H1 (cell line): ENCODE measurements around the gene PSMC3. TPM values are rescaled to one million over a fixed set of nuclear protein-coding genes. Genes with fewer than 3 reads are reported as not detected.

Source experiments
- HDAC6 ChIP-seq: IDR thresholded peaks from one replicate; pipeline ENCODE4 v1.7.1; 2012; ENCODE audit warnings: low read depth, mild to moderate bottlenecking, inconsistent platforms, low read length, moderate library complexity
- JUN ChIP-seq: IDR thresholded peaks from 2 replicates; pipeline ENCODE4 v1.6.1; 2011; ENCODE audit warnings: low read depth, mild to moderate bottlenecking, improper control_type of control experiment, low read length
- MAFK ChIP-seq: IDR thresholded peaks from 2 replicates; pipeline ENCODE4 v1.6.1; 2012; ENCODE audit warnings: low read depth, mild to moderate bottlenecking, improper control_type of control experiment, low read length
- RBBP5 ChIP-seq: IDR thresholded peaks from 2 replicates; pipeline ENCODE4 v1.7.1; 2012; ENCODE audit warnings: low read depth, mild to moderate bottlenecking, inconsistent platforms, low read length, moderate library complexity, borderline replicate concordance
- RXRA ChIP-seq: IDR thresholded peaks from 2 replicates; pipeline ENCODE4 v1.6.1; 2011; ENCODE audit warnings: low read depth, mild to moderate bottlenecking, low read length, moderate library complexity; ENCODE audit not compliant: insufficient read depth
- SAP30 ChIP-seq: fragments of 300-600 bp; sonication (generic); IDR thresholded peaks from 2 replicates; pipeline ENCODE4 v1.7.1; 2012; ENCODE audit warnings: low read length, moderate library complexity, mild to moderate bottlenecking, inconsistent platforms; ENCODE audit not compliant: insufficient read depth, insufficient replicate concordance
- SIRT6 ChIP-seq: IDR thresholded peaks from one replicate; pipeline ENCODE4 v1.7.1; 2012; ENCODE audit warnings: low read length, inconsistent platforms
- TBP ChIP-seq: IDR thresholded peaks from 2 replicates; pipeline ENCODE4 v1.6.1; 2011; ENCODE audit warnings: low read depth, low read length, improper control_type of control experiment
- TEAD4 ChIP-seq: IDR thresholded peaks from 2 replicates; pipeline ENCODE4 v1.6.1; 2012; ENCODE audit warnings: low read depth, low read length, inconsistent platforms, mixed read lengths
- polyA plus RNA-seq, 7 experiments: library from polyadenylated mRNA; depleted of rRNA in 3 of 7; stranded (reverse) in 5 of 7; unstranded in 2 of 7; fragments of >200 nt in 5 of 7; fragments of 200-250 nt in 2 of 7; gene quantifications; 1 replicate in 5 of 7; 2 replicates in 1 of 7; 4 replicates in 1 of 7; pipeline versions ENCODE4 v1.2.1 to v1.2.3, GENCODE V29; 2011 to 2013; ENCODE audit warnings: missing spikeins in 2 of 7, mixed read lengths in 2 of 7
- total RNA-seq: library from RNA; stranded (reverse); fragmentation: NEBNext Ultra II Directional; extraction: Animal tissue kit (Norgen Biotek cat#: 25700); gene quantifications from 2 replicates; pipeline ENCODE4 v1.2.1, GENCODE V29; 2021
- TF ChIP-seq, protein P1 (sequence below): fragments of 300-600 bp; sonication (generic); IDR thresholded peaks from 2 replicates; pipeline ENCODE4 v1.7.1; 2012; ENCODE audit warnings: low read length, moderate library complexity, mild to moderate bottlenecking, inconsistent platforms; ENCODE audit not compliant: insufficient replicate concordance

The PSMC3 gene
- total and polyA plus RNA-seq, 2 of the 8 experiments (the other 6 are each of a cell fraction or from before 2014, with no cell fraction given): 105 to 160 TPM

DNA sequence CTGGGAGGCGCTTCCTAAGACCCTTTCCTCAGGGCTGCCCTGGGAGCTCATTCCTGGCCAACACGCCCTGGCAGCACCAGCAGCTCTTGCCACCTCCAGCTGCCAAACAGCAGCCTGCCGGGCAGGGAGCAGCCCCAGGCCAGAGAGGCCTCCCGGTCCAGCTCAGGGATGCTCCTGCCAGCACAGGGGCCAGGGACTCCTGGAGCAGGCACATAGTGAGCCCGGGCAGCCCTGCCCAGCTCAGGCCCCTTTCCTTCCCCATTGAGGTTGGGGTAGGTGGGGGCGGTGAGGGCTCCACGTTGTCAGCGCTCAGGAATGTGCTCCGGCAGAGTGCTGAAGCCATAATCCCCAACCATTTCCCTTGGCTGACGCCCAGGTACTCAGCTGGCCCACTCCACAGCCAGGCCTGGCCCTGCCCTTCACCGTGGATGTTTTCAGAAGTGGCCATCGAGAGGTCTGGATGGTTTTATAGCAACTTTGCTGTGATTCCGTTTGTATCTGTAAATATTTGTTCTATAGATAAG lies 10.2 kb downstream of the PSMC3 start (continued):
- TF ChIP-seq, protein P1, sequence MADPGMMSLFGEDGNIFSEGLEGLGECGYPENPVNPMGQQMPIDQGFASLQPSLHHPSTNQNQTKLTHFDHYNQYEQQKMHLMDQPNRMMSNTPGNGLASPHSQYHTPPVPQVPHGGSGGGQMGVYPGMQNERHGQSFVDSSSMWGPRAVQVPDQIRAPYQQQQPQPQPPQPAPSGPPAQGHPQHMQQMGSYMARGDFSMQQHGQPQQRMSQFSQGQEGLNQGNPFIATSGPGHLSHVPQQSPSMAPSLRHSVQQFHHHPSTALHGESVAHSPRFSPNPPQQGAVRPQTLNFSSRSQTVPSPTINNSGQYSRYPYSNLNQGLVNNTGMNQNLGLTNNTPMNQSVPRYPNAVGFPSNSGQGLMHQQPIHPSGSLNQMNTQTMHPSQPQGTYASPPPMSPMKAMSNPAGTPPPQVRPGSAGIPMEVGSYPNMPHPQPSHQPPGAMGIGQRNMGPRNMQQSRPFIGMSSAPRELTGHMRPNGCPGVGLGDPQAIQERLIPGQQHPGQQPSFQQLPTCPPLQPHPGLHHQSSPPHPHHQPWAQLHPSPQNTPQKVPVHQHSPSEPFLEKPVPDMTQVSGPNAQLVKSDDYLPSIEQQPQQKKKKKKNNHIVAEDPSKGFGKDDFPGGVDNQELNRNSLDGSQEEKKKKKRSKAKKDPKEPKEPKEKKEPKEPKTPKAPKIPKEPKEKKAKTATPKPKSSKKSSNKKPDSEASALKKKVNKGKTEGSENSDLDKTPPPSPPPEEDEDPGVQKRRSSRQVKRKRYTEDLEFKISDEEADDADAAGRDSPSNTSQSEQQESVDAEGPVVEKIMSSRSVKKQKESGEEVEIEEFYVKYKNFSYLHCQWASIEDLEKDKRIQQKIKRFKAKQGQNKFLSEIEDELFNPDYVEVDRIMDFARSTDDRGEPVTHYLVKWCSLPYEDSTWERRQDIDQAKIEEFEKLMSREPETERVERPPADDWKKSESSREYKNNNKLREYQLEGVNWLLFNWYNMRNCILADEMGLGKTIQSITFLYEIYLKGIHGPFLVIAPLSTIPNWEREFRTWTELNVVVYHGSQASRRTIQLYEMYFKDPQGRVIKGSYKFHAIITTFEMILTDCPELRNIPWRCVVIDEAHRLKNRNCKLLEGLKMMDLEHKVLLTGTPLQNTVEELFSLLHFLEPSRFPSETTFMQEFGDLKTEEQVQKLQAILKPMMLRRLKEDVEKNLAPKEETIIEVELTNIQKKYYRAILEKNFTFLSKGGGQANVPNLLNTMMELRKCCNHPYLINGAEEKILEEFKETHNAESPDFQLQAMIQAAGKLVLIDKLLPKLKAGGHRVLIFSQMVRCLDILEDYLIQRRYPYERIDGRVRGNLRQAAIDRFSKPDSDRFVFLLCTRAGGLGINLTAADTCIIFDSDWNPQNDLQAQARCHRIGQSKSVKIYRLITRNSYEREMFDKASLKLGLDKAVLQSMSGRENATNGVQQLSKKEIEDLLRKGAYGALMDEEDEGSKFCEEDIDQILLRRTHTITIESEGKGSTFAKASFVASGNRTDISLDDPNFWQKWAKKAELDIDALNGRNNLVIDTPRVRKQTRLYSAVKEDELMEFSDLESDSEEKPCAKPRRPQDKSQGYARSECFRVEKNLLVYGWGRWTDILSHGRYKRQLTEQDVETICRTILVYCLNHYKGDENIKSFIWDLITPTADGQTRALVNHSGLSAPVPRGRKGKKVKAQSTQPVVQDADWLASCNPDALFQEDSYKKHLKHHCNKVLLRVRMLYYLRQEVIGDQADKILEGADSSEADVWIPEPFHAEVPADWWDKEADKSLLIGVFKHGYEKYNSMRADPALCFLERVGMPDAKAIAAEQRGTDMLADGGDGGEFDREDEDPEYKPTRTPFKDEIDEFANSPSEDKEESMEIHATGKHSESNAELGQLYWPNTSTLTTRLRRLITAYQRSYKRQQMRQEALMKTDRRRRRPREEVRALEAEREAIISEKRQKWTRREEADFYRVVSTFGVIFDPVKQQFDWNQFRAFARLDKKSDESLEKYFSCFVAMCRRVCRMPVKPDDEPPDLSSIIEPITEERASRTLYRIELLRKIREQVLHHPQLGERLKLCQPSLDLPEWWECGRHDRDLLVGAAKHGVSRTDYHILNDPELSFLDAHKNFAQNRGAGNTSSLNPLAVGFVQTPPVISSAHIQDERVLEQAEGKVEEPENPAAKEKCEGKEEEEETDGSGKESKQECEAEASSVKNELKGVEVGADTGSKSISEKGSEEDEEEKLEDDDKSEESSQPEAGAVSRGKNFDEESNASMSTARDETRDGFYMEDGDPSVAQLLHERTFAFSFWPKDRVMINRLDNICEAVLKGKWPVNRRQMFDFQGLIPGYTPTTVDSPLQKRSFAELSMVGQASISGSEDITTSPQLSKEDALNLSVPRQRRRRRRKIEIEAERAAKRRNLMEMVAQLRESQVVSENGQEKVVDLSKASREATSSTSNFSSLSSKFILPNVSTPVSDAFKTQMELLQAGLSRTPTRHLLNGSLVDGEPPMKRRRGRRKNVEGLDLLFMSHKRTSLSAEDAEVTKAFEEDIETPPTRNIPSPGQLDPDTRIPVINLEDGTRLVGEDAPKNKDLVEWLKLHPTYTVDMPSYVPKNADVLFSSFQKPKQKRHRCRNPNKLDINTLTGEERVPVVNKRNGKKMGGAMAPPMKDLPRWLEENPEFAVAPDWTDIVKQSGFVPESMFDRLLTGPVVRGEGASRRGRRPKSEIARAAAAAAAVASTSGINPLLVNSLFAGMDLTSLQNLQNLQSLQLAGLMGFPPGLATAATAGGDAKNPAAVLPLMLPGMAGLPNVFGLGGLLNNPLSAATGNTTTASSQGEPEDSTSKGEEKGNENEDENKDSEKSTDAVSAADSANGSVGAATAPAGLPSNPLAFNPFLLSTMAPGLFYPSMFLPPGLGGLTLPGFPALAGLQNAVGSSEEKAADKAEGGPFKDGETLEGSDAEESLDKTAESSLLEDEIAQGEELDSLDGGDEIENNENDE: no peak
- no peak for TF ChIP-seq JUN
- no peak for TF ChIP-seq TEAD4
- TF ChIP-seq MAFK: no peak
- TF ChIP-seq SIRT6: no peak
- no peak for TF ChIP-seq TBP
- no peak for TF ChIP-seq SAP30
- TF ChIP-seq HDAC6: no peak
- no peak for TF ChIP-seq RBBP5
- TF ChIP-seq RXRA: no peak
- TF ChIP-seq, all 59 proteins: peak for 0
